Large intestine (tissue), 3 donors: ENCODE measurements around the gene CLECL1. TPM values are rescaled to one million over a fixed set of nuclear protein-coding genes. Genes with fewer than 3 reads are reported as not detected.
A peak's percentile ranks its signal among the peaks of the same experiment; 100 is the strongest.
"Not testable (repeated sequence)": the region's sequence is repeated elsewhere in the genome, so short reads cannot be mapped to it uniquely, and the experiment has no call there.

Source experiments
- DNase-seq, 2 donors: peaks; one replicate each; pipeline versions ENCODE4 v3.0.0 to v3.0.0-alpha.2; 2013
- H3K27ac ChIP-seq: one replicate; pipeline ENCODE4 v1.5.1; 2013; ENCODE audit warnings: low read length
- H3K27me3 ChIP-seq: 2 replicates; pipeline ENCODE4 v1.6.1; 2013; ENCODE audit warnings: low read length; ENCODE audit not compliant: control insufficient read depth, insufficient read depth
- H3K36me3 ChIP-seq: 2 replicates; pipeline ENCODE4 v1.6.1; 2013; ENCODE audit warnings: low read length; ENCODE audit not compliant: control insufficient read depth, insufficient read depth
- H3K4me1 ChIP-seq: one replicate; pipeline ENCODE4 v1.6.1; 2013; ENCODE audit warnings: low read length; ENCODE audit not compliant: control insufficient read depth, insufficient read depth
- H3K4me3 ChIP-seq: one replicate; pipeline ENCODE4 v1.5.1; 2013; ENCODE audit warnings: low read length
- H3K9me3 ChIP-seq: one replicate; pipeline ENCODE4 v1.6.1; 2013; ENCODE audit warnings: mild to moderate bottlenecking, low read depth, low read length, moderate library complexity; ENCODE audit not compliant: control insufficient read depth
- WGBS: methylation state at CpG from one replicate; pipeline ENCODE4 v1.1.5; 2013; ENCODE audit warnings: low lambda C conversion rate; ENCODE audit not compliant: insufficient coverage; 5-methylcytosine and 5-hydroxymethylcytosine counted together
- polyA plus RNA-seq: library from polyadenylated mRNA; unstranded; fragments of 120-200 nt; gene quantifications from one replicate; pipeline ENCODE4 v1.2.1, GENCODE V29; 2013

CLECL1 gene
- polyA plus RNA-seq, 1 donor = 0.31 TPM

GRCh38 chr12:9721394-9722092 is 11.4 kb downstream of the CLECL1 start:
- H3K27ac ChIP-seq = no peak overlapping the region

GRCh38 chr12:9719790-9720189 is 13.1 kb downstream of the CLECL1 start:
- DNase-seq = no peak
- Histone ChIP-seq H3K4me3 (no peak overlapping the region), H3K27ac (no peak overlapping the region), H3K4me1 (no peaks in the 10 kb centered on the region), H3K9me3 (no peaks in the 10 kb centered on the region), H3K36me3 (no peaks in the 10 kb centered on the region), H3K27me3 (no peaks in the 10 kb centered on the region)
- WGBS = no CpG with 5 or more reads among the region's 1 CpG

More at GRCh38 chr12:9721394-9722092, 11.4 kb downstream of the CLECL1 start:
- Histone ChIP-seq H3K36me3 (no peaks in the 10 kb centered on the region), H3K4me1 (no peaks in the 10 kb centered on the region), H3K27me3 (no peaks in the 10 kb centered on the region), H3K4me3 (no peak overlapping the region), H3K9me3 (no peaks in the 10 kb centered on the region)
- 55% methylated on average over 2 of the region's 5 CpGs for WGBS
- DNase-seq = no peak

GRCh38 chr12:9718968-9719367 is 13.9 kb downstream of the CLECL1 start:
- Histone ChIP-seq H3K9me3 (no peaks in the 10 kb centered on the region), H3K27ac (no peak overlapping the region), H3K4me1 (no peaks in the 10 kb centered on the region), H3K36me3 (no peaks in the 10 kb centered on the region), H3K4me3 (no peak overlapping the region), H3K27me3 (no peaks in the 10 kb centered on the region)
- DNase-seq = peak in 1 of 2 donors; percentile 44
- no CpG with 5 or more reads among the region's 7 CpGs for WGBS

GRCh38 chr12:9717070-9717925 is 15.6 kb downstream of the CLECL1 start:
- Histone ChIP-seq H3K4me3 (no peak overlapping the region), H3K27ac (no peak overlapping the region), H3K4me1 (no peaks in the 10 kb centered on the region), H3K36me3 (no peaks in the 10 kb centered on the region), H3K27me3 (no peaks in the 10 kb centered on the region), H3K9me3 (no peaks in the 10 kb centered on the region)
- DNase-seq = no peak
- WGBS = 94% methylated on average over 2 of the region's 15 CpGs

- not testable (repeated sequence) for H3K36me3 ChIP-seq, H3K9me3 ChIP-seq, H3K4me1 ChIP-seq, H3K27me3 ChIP-seq, H3K4me3 ChIP-seq, H3K27ac ChIP-seq, DNase-seq
- no CpG with 5 or more reads among the region's 6 CpGs for WGBS
Measured at GRCh38 chr12:9713032-9713558, 19.8 kb downstream of the CLECL1 start.

- no peaks in the 10 kb centered on the region for H3K27me3 ChIP-seq
- no peak for DNase-seq
- WGBS = 83% methylated on average over 1 of the region's 1 CpG
- no peaks in the 10 kb centered on the region for H3K9me3 ChIP-seq
- no peak overlapping the region for H3K27ac ChIP-seq
- no peaks in the 10 kb centered on the region for H3K36me3 ChIP-seq
- H3K4me3 ChIP-seq = no peak overlapping the region
- H3K4me1 ChIP-seq = no peaks in the 10 kb centered on the region
Measured at GRCh38 chr12:9711664-9712063, 21.2 kb downstream of the CLECL1 start.

GRCh38 chr12:9710584-9711375 is 22.1 kb downstream of the CLECL1 start:
- no peak for DNase-seq
- no peaks in the 10 kb centered on the region for H3K36me3 ChIP-seq
- H3K4me1 ChIP-seq = no peaks in the 10 kb centered on the region
- no CpG with 5 or more reads among the region's 3 CpGs for WGBS
- no peaks in the 10 kb centered on the region for H3K9me3 ChIP-seq
- H3K27ac ChIP-seq = no peak overlapping the region
- H3K4me3 ChIP-seq = no peak overlapping the region
- H3K27me3 ChIP-seq = no peaks in the 10 kb centered on the region

- no peaks in the 10 kb centered on the region for H3K9me3 ChIP-seq
- no peaks in the 10 kb centered on the region for H3K27me3 ChIP-seq
- WGBS = no CpG with 5 or more reads among the region's 3 CpGs
- H3K4me1 ChIP-seq = no peaks in the 10 kb centered on the region
- H3K27ac ChIP-seq = no peak overlapping the region
- no peak for DNase-seq
- no peak overlapping the region for H3K4me3 ChIP-seq
- no peaks in the 10 kb centered on the region for H3K36me3 ChIP-seq
Measured at GRCh38 chr12:9708853-9709252, 24.0 kb downstream of the CLECL1 start.

GRCh38 chr12:9707864-9708808 is 24.8 kb downstream of the CLECL1 start:
- H3K9me3 ChIP-seq = no peaks in the 10 kb centered on the region
- no CpG with 5 or more reads among the region's 12 CpGs for WGBS
- H3K36me3 ChIP-seq = no peaks in the 10 kb centered on the region

More at GRCh38 chr12:9707864-9708808, 24.8 kb downstream of the CLECL1 start:
- Histone ChIP-seq H3K4me1 (no peaks in the 10 kb centered on the region), H3K27ac (no peak overlapping the region), H3K4me3 (no peak overlapping the region), H3K27me3 (no peaks in the 10 kb centered on the region)
- peak in 1 of 2 donors; percentile 20 for DNase-seq
